ENCODE results near the gene DNAJB13.

The DNAJB13 gene

GRCh38 chr11:74000307-74001133, 49.7 kb downstream of the DNAJB13 start:
- DNase-seq (ENCODE audit: low read depth in 2 of 2) = no peak

DNA sequence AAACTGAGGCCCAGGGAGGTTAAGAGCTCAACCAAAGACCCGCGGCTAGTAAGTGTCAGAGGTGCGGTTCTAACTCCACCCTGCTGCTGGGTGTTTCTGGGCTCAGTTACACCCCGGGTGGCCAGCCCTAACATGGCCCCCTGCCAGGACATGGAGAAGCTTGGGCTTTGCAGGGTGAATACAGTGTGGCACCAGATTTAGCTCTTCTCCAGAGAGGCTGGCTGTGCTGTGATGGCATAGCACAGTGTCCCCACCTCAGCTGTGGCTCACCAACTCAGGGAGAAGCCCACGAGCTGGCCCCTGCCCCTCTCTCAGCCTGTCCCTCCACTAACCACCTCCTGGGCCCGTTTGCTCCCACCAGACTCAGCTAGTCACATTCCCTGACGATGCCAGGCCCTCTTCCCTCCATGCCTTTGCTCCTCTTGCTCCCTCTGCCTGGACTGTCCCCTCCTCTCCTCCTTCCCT, 51.0 kb downstream of the DNAJB13 start:
- DNase-seq (ENCODE audit: low read depth in 2 of 2) = no peak

DNA sequence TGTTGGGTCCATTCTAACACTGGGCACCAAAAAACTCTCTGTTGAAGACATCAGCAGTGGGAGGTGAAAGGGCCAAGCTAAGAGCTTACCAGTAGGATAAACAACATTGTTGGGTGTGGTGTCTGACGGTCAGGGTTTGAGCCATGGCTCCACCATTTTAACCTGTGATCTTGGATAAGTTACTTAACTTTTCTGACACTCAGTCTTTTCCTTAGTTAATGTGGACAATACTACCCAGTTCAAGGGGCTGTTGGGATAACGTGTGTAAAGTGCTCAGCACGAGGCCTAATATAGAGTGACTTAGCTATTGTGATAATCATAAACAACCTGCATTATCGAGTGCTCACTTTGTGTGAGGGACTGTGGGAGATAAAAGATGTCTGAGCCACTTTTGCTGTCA, 52.0 kb downstream of the DNAJB13 start:
- DNase-seq (ENCODE audit: low read depth in 2 of 2) = no peak

DNA sequence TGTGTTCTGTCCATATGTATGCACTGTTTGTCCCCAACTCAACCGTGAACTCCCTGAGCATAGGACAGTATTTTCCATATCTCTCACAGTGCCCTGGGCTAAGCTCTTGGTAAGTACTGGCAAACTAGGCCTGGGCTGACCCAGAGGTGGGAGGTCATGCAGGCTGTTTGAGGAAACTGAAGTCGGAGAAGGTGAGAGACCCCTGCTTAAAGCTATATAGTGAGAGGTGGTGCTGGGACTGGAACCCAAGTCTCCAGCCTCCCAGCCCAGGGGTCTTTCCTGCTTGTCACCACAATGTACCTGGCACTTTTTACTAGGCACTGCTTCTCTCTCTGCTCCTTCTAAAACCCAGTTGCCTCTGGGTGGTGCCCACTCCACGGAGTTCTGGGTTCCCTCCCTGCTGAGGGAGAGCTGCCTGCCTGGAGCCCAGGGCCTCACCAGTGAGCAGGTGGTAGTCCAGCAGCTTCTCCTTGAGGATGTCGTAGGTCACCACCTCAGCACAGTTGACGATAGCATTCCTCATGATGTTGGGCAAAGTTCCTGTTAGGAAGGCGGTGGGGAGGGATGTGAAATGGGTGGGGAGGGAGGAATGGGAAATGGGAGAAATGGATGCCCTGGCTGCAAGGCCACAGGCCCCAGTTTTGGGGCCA, 53.3 kb downstream of the DNAJB13 start:
- DNase-seq (ENCODE audit: low read depth in 2 of 2) = no peak

DNA sequence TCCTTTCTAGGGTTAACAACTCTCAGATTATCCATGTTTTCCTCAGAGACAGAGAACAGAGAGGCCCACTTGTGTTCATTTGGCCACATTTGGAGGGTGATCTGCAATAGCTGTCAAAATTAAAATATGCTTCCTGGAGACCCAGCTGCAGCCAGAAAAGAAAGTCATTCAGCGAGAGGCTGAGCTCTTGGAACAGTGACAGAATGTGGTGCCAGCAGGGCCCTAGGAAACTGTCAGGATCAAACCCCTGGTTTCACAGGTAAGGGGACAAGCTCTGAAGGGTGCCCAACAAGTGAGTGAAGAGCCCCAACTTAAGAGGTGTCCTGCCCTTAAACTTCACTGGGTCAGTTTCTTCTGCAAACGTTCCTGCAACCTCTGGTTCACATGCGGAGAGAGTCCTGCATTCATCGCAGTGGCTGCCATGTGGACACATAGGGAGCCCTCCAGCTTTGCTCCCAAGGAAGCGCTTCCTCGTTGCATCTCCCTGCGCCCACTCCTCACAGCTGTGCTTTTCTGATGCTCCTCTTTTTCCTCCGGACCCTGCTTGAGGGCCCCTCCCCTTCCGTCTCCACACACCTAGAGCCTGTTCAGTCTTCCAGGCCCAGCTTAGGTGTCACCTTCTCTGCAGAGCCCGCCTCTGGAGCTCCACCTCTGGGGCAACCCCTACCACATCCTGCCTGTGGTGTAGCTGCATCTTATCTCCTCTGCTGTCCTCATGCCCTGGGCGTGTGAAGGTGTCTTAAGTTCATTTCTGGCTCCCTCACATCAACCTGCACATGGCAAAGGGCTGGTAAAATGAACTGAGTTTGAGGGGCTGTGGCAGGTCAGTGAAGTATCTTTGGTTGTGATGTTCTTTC, 54.2 kb downstream of the DNAJB13 start:
- peak; percentile 72 to 75 for DNase-seq (ENCODE audit: low read depth in 2 of 2)

DNA sequence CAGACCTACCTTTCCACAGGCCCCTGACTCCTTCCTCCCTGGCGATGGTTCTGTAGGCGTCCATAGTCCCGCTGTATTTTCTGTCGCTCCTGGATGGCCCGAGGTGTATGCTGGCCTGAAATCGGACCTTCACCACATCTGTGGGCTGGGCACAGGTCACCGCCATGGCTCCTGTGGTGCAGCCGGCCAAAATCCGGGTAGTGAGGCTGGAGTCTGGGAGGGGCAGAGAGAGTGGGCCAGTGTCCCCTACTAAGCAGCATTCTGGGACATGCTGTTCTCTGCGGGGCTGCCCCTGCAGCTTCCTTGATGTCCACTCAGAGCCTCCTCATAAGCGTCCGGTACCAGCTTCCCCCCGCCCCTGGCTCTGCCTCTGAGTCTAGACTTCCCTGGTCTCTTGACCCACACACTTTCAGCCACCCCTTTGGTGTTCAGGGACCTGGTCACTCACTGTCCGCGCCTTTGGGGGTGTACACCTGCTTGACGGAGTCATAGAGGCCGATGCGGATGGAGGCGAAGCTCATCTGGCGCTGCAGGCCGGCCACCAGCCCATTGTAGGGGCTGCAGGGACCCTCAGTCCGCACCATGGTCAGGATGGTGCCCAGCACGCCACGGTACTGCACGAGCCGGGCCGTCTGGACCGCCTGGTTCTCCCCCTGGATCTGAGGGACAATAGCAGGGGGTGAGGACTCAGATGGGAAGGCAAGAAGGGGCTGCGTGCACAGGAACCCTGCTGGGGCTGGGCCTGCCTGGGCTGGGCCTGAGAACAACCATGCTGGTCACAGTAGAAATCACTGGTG, 55.1 kb downstream of the DNAJB13 start:
- DNase-seq (ENCODE audit: low read depth in 2 of 2) = no peak

DNA sequence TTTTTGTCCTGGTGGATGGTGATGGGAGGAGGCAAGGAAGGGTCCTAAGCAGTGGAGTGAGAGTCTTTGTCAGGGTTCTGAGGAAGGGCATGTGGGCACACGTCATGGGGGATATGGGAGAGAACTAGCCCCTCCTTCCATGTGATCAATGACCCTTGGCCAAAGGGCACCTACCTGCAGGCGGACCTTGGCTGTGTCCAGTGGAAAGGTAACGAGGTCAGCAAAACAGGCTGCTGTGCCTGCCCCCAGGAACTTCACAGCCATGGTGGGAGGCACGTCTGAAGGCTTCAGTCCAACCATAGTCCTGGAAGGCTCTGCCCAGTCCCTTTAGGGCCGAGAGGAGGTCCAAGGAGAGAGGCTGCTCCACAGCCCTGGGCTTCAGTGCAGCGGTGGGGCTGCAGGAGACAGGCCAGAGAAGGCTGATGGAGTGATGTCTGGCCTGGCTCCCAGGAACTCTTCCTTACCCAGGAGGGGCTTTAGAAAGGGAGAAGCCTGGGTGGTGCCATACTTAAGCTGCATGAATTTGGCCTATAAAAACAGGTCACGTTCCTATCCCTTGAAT, 56.0 kb downstream of the DNAJB13 start:
- DNase-seq (ENCODE audit: low read depth in 2 of 2) = no peak

DNA sequence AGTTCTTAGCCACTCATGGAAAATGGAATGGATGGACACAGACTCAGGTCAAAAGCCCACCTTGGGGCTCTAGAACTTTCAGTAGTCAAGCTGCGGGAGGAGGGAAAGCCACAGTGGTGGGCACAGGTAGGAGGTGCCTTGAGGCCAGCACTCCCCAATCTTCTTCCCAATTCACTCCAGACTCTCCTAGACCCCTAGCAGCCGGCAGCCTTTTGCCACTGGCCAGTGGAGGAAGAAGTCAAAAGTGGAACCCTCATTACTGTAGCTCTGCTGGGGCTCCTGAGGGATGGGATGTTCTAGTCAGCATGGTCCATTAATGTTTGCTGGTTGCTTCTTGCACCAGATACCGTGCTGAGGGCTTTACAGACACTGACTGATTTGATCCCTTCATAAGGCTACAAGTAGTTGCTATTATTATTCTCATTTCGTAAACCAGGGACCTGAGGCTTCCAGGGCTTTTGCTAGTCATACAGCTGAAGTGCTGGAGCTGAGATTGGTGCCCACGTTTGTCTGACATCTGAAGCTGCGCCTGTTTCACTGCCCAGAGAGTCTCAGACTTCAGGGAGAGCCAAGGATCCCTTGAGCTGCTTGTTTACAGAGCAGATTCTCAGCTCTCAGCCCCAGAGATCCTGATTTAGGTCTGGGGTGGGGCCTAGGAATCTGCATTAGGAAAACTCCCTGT, 57.0 kb downstream of the DNAJB13 start:
- DNase-seq (ENCODE audit: low read depth in 2 of 2) = no peak

GRCh38 chr11:74008373-74009229, 57.8 kb downstream of the DNAJB13 start, which contains the start of gene UCP3:
Gene UCP3 (minus strand): TSS chr11:74009085. CDS start chr11:74007042, 2,043 bp downstream.
- no peak for DNase-seq (ENCODE audit: low read depth in 2 of 2)

DNA sequence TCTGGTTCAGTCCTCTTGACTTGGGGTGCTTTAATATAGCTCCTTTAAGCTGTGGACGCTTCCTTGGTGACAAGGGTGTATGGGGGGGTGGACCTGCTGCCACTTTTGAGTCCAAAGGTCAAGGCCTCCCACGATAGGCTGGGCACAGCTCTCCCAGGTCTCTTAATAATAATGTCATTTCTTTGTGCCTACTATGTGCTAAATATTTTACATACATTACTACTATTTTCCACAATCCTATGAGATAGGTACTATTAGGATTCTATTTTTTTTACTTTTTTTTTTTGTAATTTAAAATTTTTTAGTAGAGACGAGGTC, 58.4 kb downstream of the DNAJB13 start:
- no peak for DNase-seq (ENCODE audit: low read depth in 2 of 2)

DNA sequence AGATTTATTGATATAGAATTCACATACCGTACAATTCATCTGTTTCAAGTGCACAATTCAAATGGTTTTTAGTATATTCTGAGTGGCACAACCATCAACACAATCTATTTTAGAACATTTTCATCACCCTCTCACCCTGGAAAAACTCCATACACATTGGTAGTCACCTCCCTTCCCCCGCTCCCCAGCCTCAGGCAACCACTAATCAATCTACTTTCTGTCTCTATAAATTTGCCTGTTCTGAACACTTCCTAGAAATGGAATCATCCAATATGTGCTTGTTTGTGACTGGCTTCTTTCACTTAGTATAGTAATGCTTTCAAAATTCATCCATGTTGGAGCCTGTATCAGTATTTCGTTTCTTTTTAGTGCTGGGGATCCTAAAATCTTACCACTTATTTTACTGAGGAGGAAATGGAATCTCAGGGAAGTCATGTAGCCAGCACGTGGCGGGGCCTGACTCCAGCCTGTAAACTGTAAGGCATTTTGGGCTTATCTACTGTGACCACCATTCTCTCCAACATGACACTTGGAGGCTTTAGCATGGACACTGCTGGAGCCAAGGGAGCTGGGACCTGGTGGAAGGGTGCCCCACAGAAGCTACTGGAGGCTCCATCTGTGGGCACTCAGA, 59.0 kb downstream of the DNAJB13 start:
- no peak for DNase-seq (ENCODE audit: low read depth in 2 of 2)

- DNase-seq (ENCODE audit: low read depth in 2 of 2) = no peak
Observed at GRCh38 chr11:74010306-74011300, 59.8 kb downstream of the DNAJB13 start.

DNA sequence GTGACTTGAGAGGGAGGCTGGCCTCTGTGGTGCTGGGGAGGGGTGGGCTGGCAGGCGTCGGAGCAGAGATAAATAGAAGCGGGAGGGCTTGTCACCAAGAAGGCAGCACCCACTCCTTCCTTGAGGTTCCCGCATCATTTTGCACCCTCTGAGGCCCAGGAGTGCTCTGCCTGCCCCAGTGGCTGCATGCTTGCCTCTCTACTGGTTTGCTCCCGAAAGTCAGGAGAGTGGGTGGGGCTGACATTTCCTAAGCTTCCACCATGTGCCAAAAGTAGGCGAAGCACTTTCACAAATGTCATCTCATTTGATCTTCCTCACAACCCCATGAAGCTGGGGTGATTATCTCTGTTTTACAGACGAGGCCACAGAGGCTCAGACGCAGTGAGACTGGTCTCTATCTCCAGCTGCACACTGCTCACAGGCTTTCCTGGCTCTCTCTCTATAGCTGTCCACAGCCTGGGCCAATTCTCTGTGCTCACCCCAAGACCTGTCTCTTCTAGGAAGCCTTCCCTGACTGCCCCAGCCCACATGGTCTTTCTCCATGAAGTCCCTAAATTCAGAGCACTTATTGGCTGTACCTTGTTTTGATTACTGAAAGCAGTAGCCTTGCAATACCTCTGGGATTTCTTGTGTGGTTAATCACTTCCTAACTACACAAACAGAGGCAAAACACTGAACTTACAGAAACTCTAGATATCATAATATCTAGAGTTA, 60.7 kb downstream of the DNAJB13 start:
- DNase-seq (ENCODE audit: low read depth in 2 of 2) = peak; percentile 60 to 68

DNA sequence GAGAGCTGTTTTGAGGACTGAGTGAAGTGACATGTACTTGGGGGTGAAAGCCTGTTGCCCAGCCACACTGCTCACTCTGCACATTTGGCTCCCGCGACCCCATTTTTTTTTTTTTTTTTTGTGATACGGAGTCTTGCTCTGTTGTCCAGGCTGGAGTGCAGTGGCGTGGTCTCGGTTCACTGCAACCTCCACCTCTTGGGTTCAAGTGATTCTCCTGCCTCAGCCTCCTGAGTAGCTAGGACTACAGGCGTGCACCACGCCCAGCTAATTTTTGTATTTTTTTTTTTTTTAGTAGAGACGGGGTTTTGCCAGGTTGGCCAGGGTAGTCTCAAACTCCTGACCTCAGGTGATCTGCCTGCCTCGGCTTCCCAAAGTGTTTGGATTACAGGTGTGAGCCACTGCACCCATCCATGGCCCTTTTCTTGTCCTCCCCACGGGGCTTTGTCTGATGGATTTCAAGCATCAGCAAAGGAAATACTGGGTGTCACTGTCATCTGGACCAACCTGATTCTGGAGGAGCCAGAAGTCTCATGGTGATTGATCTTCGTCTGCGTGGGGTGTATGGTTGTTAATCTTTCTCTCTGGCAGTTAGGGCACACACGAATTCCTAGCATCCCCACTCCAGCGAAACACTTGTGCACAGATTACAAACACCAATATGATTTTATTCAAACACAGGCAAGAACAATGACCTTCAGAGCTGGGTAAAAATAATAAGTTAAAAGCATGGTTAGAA, 61.4 kb downstream of the DNAJB13 start:
- DNase-seq (ENCODE audit: low read depth in 2 of 2) = no peak

DNA sequence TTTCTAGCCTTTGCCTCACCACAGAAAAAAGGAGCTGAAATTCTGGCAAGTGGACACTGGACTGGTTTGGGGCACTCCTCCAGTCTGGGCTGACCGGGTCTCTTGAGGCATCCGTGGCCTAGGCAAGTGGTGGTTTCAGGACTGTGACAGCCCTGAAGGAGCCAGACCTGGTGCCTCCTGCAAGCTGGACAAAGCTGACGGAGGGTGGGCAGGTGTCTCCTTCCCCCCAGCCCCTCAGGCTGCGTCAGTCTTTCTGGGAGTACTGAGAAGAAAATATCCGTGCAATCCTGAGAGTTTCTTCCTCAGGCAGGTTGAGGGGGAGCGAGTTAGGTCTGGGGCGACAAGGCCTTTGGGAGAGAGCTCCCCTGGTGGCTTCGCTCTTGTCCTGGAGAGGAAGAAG, 62.3 kb downstream of the DNAJB13 start:
- DNase-seq (ENCODE audit: low read depth in 2 of 2) = no peak

DNA sequence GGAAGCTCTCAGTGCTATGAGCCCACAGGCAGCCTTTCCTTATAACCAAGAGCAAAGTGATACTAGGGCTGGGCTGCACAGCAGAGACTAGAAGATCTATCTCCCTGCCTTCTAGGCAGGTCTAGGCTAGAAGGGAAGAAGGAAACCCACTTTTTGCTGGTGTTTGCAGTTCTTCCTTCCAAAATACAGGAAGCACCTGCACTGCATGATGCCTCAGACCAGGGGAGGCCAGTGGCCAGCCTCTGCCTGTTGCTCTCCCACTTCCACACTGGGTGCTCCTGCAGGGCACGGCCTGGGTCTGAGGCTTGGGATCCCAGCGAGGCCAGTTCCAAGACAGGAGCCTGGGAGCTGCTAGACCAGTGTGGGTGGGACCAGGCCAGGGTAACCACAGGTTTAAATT, 64.1 kb downstream of the DNAJB13 start:
- DNase-seq (ENCODE audit: low read depth in 2 of 2) = no peak
